ENCODE data around the gene POR. TPM values are rescaled to one million over a fixed set of nuclear protein-coding genes. Genes with fewer than 3 reads are reported as not detected.
"Not testable (repeated sequence)": the region's sequence is repeated elsewhere in the genome, so short reads cannot be mapped to it uniquely, and the experiment has no call there.

POR gene
- total RNA-seq, 2 donors from 2014 or later = 31.6 to 42.7 TPM

- H3K27me3 Mint-ChIP-seq (ENCODE audit: low read depth) = peaks cover 13% of the 10 kb centered on the region
- H3K27ac Mint-ChIP-seq = no peak overlapping the region
- H3K9me3 Mint-ChIP-seq = no peaks in the 10 kb centered on the region
- H3K4me1 Mint-ChIP-seq (ENCODE audit: low read depth) = peaks cover 43% of the 10 kb centered on the region
- peaks cover 3 to 10% of the 10 kb centered on the region in 2 donors for H3K36me3 Mint-ChIP-seq (ENCODE audit: insufficient read depth in 2 of 2)
- ATAC-seq (replicated peaks in 1 of 2) (no peak), DNase-seq (no peak)
- H3K4me3 Mint-ChIP-seq = peak overlapping the region; percentile 66 to 70
Observed at GRCh38 chr7:76009672-76010600, 95.0 kb downstream of the POR start.

DNA sequence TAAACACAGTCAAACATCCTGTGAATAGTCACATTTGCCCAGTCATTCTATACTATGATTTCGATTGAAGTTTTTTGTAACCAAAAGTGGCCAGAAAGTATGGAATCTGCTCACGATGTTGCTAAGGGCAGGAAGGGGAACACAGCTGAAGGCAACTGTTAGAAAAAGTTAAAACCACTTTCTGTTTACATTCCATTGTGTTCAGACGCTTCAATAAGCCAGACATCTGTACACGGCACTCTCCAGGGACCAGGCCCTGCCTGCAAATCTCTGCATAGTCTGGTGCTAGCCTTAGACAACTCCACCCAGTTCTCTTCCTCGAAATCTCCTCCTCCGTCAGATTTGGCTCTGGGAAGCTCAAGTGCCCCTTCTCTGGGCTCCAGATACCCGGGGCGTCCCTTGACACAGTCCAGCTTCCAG is 96.5 kb downstream of the POR start:
- no peak overlapping the region for H3K4me3 Mint-ChIP-seq
- peaks cover 13% of the 10 kb centered on the region for H3K27me3 Mint-ChIP-seq (ENCODE audit: low read depth)
- ATAC-seq (replicated peaks in 1 of 2) (no peak), DNase-seq (no peak)
- H3K4me1 Mint-ChIP-seq (ENCODE audit: low read depth) = peaks cover 43% of the 10 kb centered on the region
- peaks cover 3 to 6% of the 10 kb centered on the region in 2 donors for H3K36me3 Mint-ChIP-seq (ENCODE audit: insufficient read depth in 2 of 2)
- H3K9me3 Mint-ChIP-seq = no peaks in the 10 kb centered on the region
- no peak overlapping the region for H3K27ac Mint-ChIP-seq

- ATAC-seq (replicated peaks in 1 of 2) (no peak), DNase-seq (no peak)
- no peaks in the 10 kb centered on the region for H3K9me3 Mint-ChIP-seq
- H3K4me3 Mint-ChIP-seq = no peak overlapping the region
- peaks cover 14% of the 10 kb centered on the region for H3K4me1 Mint-ChIP-seq (ENCODE audit: low read depth)
- peaks cover 1% of the 10 kb centered on the region for H3K27me3 Mint-ChIP-seq (ENCODE audit: low read depth)
- no peak overlapping the region for H3K27ac Mint-ChIP-seq
- H3K36me3 Mint-ChIP-seq (ENCODE audit: insufficient read depth in 2 of 2) = peaks cover 6 to 8% of the 10 kb centered on the region in 2 donors
Observed at GRCh38 chr7:76016191-76016947, 101.4 kb downstream of the POR start.

DNA sequence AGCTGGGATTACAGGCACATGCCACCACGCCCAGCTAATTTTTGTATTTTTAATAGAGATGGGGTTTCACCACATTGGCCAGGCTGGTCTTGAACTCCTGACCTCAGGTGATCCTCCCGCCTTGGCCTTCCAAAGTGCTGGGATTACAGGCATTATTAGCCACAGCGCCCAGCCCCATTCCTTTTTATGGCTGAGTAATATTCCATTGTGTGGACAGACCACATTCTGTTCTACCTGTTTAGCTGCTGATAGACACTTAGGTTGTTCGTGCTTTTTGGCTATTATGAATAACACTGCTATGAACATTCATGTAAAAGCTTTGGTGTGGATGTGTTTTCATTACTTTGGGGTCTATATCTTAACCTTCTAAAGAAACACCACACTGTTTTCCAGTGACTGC is 103.6 kb downstream of the POR start:
- H3K4me1 Mint-ChIP-seq (ENCODE audit: low read depth) = peaks cover 10% of the 10 kb centered on the region
- H3K27ac Mint-ChIP-seq; H3K9me3 Mint-ChIP-seq; ATAC-seq (replicated peaks in 1 of 2); DNase-seq; H3K4me3 Mint-ChIP-seq; H3K27me3 Mint-ChIP-seq (ENCODE audit: low read depth): not testable (repeated sequence)
- H3K36me3 Mint-ChIP-seq (ENCODE audit: insufficient read depth in 2 of 2) = peaks cover 7 to 10% of the 10 kb centered on the region in 2 donors

- no peaks in the 10 kb centered on the region for H3K9me3 Mint-ChIP-seq
- peak; percentile 70 to 78 for DNase-seq
- H3K36me3 Mint-ChIP-seq (ENCODE audit: insufficient read depth in 2 of 2) = peaks cover 6 to 12% of the 10 kb centered on the region in 2 donors
- peaks cover 10% of the 10 kb centered on the region for H3K4me1 Mint-ChIP-seq (ENCODE audit: low read depth)
- ATAC-seq (replicated peaks in 1 of 2) = peak; percentile 64 to 70
- H3K4me3 Mint-ChIP-seq = peak overlapping the region in 1 of 2 donors; percentile 39
- no peak overlapping the region for H3K27ac Mint-ChIP-seq
- no peaks in the 10 kb centered on the region for H3K27me3 Mint-ChIP-seq (ENCODE audit: low read depth)
Observed at GRCh38 chr7:76020031-76020714, 105.2 kb downstream of the POR start.

- ATAC-seq (replicated peaks in 1 of 2) = no peak
- Mint-ChIP-seq H3K36me3 (ENCODE audit: insufficient read depth in 2 of 2) (peaks cover 6 to 12% of the 10 kb centered on the region in 2 donors), H3K4me1 (ENCODE audit: low read depth) (peaks cover 10% of the 10 kb centered on the region), H3K4me3 (no peak overlapping the region), H3K27ac (no peak overlapping the region), H3K9me3 (no peaks in the 10 kb centered on the region), H3K27me3 (ENCODE audit: low read depth) (no peaks in the 10 kb centered on the region)
- DNase-seq = no peak
Observed at GRCh38 chr7:76022026-76022780, 107.2 kb downstream of the POR start.

- ATAC-seq (replicated peaks in 1 of 2) (no peak), DNase-seq (no peak)
- Mint-ChIP-seq H3K4me3 (no peak overlapping the region), H3K27ac (no peak overlapping the region), H3K36me3 (ENCODE audit: insufficient read depth in 2 of 2) (peaks cover 6 to 12% of the 10 kb centered on the region in 2 donors), H3K4me1 (ENCODE audit: low read depth) (peaks cover 10% of the 10 kb centered on the region), H3K9me3 (no peaks in the 10 kb centered on the region), H3K27me3 (ENCODE audit: low read depth) (no peaks in the 10 kb centered on the region)
Observed at GRCh38 chr7:76023002-76023401, 108.0 kb downstream of the POR start.

GRCh38 chr7:76029682-76030081 is 114.7 kb downstream of the POR start:
- not testable (repeated sequence) for H3K27me3 Mint-ChIP-seq (ENCODE audit: low read depth); H3K4me3 Mint-ChIP-seq; ATAC-seq (replicated peaks in 1 of 2); H3K36me3 Mint-ChIP-seq (ENCODE audit: insufficient read depth in 2 of 2); DNase-seq; H3K27ac Mint-ChIP-seq; H3K4me1 Mint-ChIP-seq (ENCODE audit: low read depth); H3K9me3 Mint-ChIP-seq

- Mint-ChIP-seq H3K9me3 (no peaks in the 10 kb centered on the region), H3K36me3 (ENCODE audit: insufficient read depth in 2 of 2) (no peaks in the 10 kb centered on the region), H3K27ac (no peak overlapping the region), H3K4me1 (ENCODE audit: low read depth) (peaks cover 7% of the 10 kb centered on the region), H3K4me3 (no peak overlapping the region), H3K27me3 (ENCODE audit: low read depth) (no peaks in the 10 kb centered on the region)
- DNase-seq = no peak
- ATAC-seq (replicated peaks in 1 of 2) = no peak
Observed at GRCh38 chr7:76031964-76032363, 117.0 kb downstream of the POR start.

Other genes starting within 250 kb of the POR start
- gene HIP1, start 176.2 kb upstream of the POR start, total RNA-seq = 10 to 100 TPM; 10.9 to 11.4 TPM
- 1 to 10 TPM in 1 of 2 donors, not detected in 1; 1.2 TPM for gene CCL26, start 142.9 kb upstream of the POR start, total RNA-seq
- under 1 TPM in 1 of 2 donors, not detected in 1; 0.46 TPM for gene CCL24, start 101.3 kb upstream of the POR start, total RNA-seq
- 10 to 100 TPM; 57.2 to 58.6 TPM for gene RHBDD2, start 36.1 kb upstream of the POR start, total RNA-seq
- 10 to 100 TPM; 23.5 to 25.4 TPM for gene TMEM120A, start 79.4 kb downstream of the POR start, total RNA-seq
- 10 to 100 TPM; 52.0 to 54.6 TPM for gene STYXL1, start 132.8 kb downstream of the POR start, total RNA-seq
- 100 to 1,000 TPM; 162 to 170 TPM for gene MDH2, start 133.0 kb downstream of the POR start, total RNA-seq